GM12801 (cell line): ENCODE measurements around the gene HSH2D.

Experiments
- TF ChIP-seq, protein P1 (sequence below): IDR thresholded peaks from one replicate; pipeline ENCODE4 v1.5.1; 2011; ENCODE audit warnings: control low read depth; ENCODE audit not compliant: insufficient read length; ENCODE audit errors: extremely low read depth

Gene HSH2D

GRCh38 chr19:16175954-16176353, 32.5 kb downstream of the HSH2D start:
- TF ChIP-seq, protein P1, sequence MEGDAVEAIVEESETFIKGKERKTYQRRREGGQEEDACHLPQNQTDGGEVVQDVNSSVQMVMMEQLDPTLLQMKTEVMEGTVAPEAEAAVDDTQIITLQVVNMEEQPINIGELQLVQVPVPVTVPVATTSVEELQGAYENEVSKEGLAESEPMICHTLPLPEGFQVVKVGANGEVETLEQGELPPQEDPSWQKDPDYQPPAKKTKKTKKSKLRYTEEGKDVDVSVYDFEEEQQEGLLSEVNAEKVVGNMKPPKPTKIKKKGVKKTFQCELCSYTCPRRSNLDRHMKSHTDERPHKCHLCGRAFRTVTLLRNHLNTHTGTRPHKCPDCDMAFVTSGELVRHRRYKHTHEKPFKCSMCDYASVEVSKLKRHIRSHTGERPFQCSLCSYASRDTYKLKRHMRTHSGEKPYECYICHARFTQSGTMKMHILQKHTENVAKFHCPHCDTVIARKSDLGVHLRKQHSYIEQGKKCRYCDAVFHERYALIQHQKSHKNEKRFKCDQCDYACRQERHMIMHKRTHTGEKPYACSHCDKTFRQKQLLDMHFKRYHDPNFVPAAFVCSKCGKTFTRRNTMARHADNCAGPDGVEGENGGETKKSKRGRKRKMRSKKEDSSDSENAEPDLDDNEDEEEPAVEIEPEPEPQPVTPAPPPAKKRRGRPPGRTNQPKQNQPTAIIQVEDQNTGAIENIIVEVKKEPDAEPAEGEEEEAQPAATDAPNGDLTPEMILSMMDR: no peak

DNA sequence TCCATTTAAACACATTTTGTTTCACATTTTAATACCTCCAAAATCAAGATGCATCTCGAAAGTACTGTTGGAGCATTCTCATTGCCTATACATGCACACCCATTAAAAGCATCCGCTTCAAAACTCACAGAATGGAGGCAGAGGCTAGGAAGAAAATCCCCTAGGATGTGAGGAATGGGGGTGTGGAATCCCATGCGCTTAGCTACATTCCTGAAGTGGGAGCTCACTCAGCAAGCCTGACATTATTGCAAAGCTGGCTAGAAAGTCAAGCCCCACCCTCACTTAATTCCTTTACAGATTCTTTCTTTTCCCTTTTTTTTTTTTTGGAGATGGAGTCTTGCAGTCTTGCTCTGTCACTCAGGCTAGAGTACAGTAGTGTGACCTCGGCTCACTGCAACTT, 37.1 kb downstream of the HSH2D start:
- TF ChIP-seq, protein P1: no peak

- TF ChIP-seq, protein P1: no peak
These were observed 41.2 kb downstream of the HSH2D start for GRCh38 chr19:16184665-16185122.

DNA sequence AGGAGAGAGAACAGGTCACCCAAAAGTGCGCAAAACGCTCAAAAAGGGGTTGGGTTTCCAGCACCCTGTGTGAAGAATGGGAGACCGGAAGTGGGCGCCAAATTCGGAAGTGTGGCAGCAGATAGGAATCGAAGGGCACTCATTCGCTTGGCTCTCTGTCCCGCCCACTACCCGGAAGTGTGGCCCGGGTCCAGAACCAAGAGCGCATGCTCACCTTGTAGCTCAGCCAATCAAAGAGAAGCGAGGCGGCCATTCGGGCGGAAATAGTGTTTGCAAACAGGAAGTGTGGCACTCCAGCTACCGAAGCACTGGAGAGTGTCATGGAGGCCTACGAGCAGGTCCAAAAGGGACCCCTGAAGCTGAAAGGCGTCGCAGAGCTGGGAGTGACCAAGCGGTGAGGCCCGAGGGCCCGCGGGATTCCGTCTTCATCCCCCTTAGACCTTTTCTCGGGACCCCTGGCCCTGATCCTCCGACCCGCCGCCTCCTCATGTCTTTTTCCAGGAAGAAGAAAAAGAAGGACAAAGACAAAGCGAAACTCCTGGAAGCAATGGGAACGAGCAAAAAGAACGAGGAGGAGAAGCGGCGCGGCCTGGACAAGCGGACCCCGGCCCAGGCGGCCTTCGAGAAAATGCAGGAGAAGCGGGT, 41.8 kb downstream of the HSH2D start, which contains the start of gene FAM32A:
FAM32A (plus strand) TSS at position 288 of the 645 bp plus-strand sequence; CDS start at position 321, 33 bp downstream.
- TF ChIP-seq, protein P1: no peak

GRCh38 chr19:16185768-16186123, 42.3 kb downstream of the HSH2D start:
- TF ChIP-seq, protein P1: no peak

DNA sequence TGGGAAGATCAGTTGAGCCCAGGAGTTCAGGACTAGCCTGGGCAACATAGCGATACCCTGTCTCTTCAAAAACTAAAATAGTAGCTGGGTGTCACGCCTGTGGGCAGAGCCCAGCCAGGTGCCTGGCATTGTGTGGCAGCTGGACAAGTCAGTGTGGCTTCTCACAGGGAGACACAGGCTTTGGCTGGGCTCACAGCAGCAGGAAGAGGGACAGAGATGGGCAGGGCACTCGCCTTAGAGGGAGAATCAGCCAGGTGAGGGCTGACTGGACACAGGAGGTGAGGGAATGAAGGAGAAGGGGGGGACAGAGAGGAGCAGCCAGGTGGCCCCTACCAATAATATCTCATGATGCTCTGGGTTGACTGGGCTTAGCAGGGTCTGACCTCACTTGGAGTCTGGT, 45.0 kb downstream of the HSH2D start:
- TF ChIP-seq, protein P1: no peak

DNA sequence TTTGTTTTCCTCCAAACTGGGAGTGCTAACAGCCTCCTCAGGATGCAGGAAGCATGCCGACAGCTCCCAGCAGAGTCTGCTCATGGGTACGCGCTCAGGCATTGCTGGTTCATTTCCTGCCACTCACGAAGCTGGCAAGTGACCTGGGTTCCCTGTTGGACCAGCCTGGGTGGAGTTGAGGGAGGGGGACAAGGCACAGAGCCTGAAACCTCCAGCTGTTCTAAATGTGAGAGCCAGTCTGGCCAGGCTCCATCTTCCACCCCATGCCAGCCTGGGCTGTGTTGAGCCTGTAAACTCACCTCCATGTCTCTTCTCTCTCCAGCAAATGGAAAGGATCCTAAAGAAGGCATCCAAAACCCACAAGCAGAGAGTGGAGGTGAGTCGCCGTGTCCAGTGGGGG, 46.7 kb downstream of the HSH2D start:
- TF ChIP-seq, protein P1: no peak
